ENCODE measurements around the gene SCN2A. TPM values are rescaled to one million over a fixed set of nuclear protein-coding genes. Genes with fewer than 3 reads are reported as not detected.

SCN2A gene
- total and polyA plus RNA-seq, 2 donors (not counting 1 experiment from before 2014, with no cell fraction given), result 0.22 to 0.24 TPM

DNA sequence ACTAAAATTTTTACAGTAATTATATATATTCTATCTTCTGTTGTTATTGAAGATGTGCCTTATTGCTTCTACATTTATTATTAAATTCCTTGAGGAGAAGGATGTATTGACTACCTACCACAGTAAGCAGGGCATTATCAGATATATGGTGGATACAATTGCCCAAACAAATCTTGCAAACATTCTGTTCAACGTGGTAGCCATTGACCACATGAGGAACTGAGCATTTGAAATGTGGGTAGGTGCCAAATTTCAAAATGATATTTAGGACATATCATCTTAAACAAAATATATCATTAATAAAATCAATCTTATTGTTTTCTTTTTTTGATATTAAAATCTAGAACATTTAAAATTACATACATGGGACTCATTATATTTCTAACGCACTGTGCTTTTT, 46.5 kb upstream of the SCN2A start:
- WGBS (ENCODE audit: insufficient coverage), result no CpG with 5 or more reads among the region's 2 CpGs
- ChIA-PET POLR2A (interaction anchor here (1.0 kb wide), 1 partner anchor 11 kb away, joined by 5 read pairs; the partner anchor contains the start of gene SCN3A), CTCF (interaction anchor here (1.1 to 2.1 kb wide), 3 partner anchors 11 to 178 kb away, joined by 5 to 16 read pairs (median 8); partner anchors contain the start of gene SCN3A)
- Mint-ChIP-seq H3K4me3 (peak overlapping the region; percentile 61), H3K27me3 (peaks cover 3% of the 10 kb centered on the region), H3K27ac (peak overlapping the region; percentile 86), H3K4me1 (peaks cover 44% of the 10 kb centered on the region), H3K9me3 (ENCODE audit: insufficient read depth) (no peaks in the 10 kb centered on the region)
- peak overlapping the region; percentile 63 for H3K4me2 ChIP-seq (replicated peaks; ENCODE audit: low read depth, low read length, poor library complexity, severe bottlenecking)
- peaks cover 31 to 60% of the 10 kb centered on the region in 2 donors for H3K4me1 ChIP-seq (ENCODE audit: control insufficient read depth in 2 of 2, insufficient read depth in 2 of 2, low read length in 2 of 2)
- H3K79me2 ChIP-seq (ENCODE audit: control insufficient read depth, insufficient read depth, low read length), result peaks cover 58% of the 10 kb centered on the region
- DNase-seq (no peak), ATAC-seq (ENCODE audit: low read depth) (peak; percentile 37)
- H3K4me3 ChIP-seq (ENCODE audit: control extremely low read depth in 1 of 5, extremely low read depth in 1 of 5, insufficient read depth in 1 of 5, low read depth in 2 of 5, low read length in 4 of 5), result peak overlapping the region in 1 of 5 experiments; percentile 30
- no peaks in the 10 kb centered on the region for H3K9me3 ChIP-seq (ENCODE audit: control extremely low read depth in 1 of 3, control insufficient read depth in 2 of 3, insufficient read depth in 1 of 3, low read length in 2 of 3)
- H3K27ac ChIP-seq (ENCODE audit: low read length in 2 of 2), result peak overlapping the region in 1 of 2 donors; percentile 75
- H3K36me3 ChIP-seq (replicated peaks in 1 of 2; ENCODE audit: control extremely low read depth in 1 of 2, control insufficient read depth in 1 of 2, extremely low read depth in 1 of 2, insufficient read depth in 2 of 2, low read length in 1 of 2), result peaks cover 0 to 5% of the 10 kb centered on the region in 2 experiments
- intact Hi-C loops (cut with micrococcal nuclease), result loop anchor here (1.0 kb wide), 1 partner anchor 12 kb away; the partner anchor contains the start of gene SCN3A
- H3K9ac ChIP-seq (ENCODE audit: low read length), result peak overlapping the region; percentile 35
- no peaks in the 10 kb centered on the region for H4K20me1 ChIP-seq (ENCODE audit: control insufficient read depth, insufficient read depth, low read length, poor library complexity, severe bottlenecking)
- TF ChIP-seq, protein P1, sequence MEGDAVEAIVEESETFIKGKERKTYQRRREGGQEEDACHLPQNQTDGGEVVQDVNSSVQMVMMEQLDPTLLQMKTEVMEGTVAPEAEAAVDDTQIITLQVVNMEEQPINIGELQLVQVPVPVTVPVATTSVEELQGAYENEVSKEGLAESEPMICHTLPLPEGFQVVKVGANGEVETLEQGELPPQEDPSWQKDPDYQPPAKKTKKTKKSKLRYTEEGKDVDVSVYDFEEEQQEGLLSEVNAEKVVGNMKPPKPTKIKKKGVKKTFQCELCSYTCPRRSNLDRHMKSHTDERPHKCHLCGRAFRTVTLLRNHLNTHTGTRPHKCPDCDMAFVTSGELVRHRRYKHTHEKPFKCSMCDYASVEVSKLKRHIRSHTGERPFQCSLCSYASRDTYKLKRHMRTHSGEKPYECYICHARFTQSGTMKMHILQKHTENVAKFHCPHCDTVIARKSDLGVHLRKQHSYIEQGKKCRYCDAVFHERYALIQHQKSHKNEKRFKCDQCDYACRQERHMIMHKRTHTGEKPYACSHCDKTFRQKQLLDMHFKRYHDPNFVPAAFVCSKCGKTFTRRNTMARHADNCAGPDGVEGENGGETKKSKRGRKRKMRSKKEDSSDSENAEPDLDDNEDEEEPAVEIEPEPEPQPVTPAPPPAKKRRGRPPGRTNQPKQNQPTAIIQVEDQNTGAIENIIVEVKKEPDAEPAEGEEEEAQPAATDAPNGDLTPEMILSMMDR (IDR thresholded peaks at IDR 0.05), result no peak
- TF ChIP-seq EZH2 (IDR thresholded peaks at IDR 0.05; ENCODE audit: borderline replicate concordance, insufficient read depth, low read depth, low read length, poor library complexity, severe bottlenecking), result no peak
- H3K27me3 ChIP-seq (replicated peaks in 1 of 4; ENCODE audit: control extremely low read depth in 1 of 4, control insufficient read depth in 3 of 4, insufficient read depth in 4 of 4, low read length in 3 of 4), result no peaks in the 10 kb centered on the region
- H2AFZ ChIP-seq (ENCODE audit: insufficient read depth, low read depth, low read length, poor library complexity, severe bottlenecking), result no peak overlapping the region

DNA sequence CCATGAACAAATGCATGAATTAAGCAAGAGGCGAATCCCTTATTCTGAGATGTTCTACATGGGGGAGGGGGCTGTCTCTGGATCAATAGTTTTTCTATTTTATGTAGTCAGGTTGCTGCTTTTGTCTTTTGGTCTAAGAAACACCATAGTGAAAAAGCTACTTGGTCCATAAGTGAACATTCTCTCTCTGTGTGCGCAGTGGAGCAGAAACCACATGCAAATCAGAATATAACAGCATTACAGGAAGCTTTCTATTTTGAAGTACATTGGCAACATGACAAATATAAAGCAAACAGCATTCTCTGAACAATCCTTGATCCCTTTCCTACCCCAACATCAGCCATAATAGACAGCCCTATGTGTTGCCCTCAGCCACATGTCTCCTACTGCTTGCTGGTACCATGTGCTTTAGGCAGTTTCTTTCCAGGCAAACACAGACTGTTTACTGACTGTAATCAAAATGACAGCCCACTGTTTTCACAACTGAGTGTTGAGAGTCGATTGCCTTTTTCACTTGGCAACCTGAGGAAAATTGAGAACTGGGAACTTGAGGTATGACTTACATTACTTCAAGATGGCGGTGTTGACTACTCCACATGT, 45.9 kb upstream of the SCN2A start:
- DNase-seq (peak; percentile 71), ATAC-seq (ENCODE audit: low read depth) (peak; percentile 92)
- TF ChIP-seq, protein P1 (IDR thresholded peaks at IDR 0.05), result no peak
- TF ChIP-seq EZH2 (IDR thresholded peaks at IDR 0.05; ENCODE audit: borderline replicate concordance, insufficient read depth, low read depth, low read length, poor library complexity, severe bottlenecking), result no peak
- Histone ChIP-seq H3K4me2 (replicated peaks; ENCODE audit: low read depth, low read length, poor library complexity, severe bottlenecking) (peak overlapping the region; percentile 63), H3K27me3 (replicated peaks in 1 of 4; ENCODE audit: control extremely low read depth in 1 of 4, control insufficient read depth in 3 of 4, insufficient read depth in 4 of 4, low read length in 3 of 4) (no peaks in the 10 kb centered on the region), H4K20me1 (ENCODE audit: control insufficient read depth, insufficient read depth, low read length, poor library complexity, severe bottlenecking) (no peaks in the 10 kb centered on the region), H3K4me1 (ENCODE audit: control insufficient read depth in 2 of 2, insufficient read depth in 2 of 2, low read length in 2 of 2) (peaks cover 31 to 66% of the 10 kb centered on the region in 2 donors), H3K79me2 (ENCODE audit: control insufficient read depth, insufficient read depth, low read length) (peaks cover 63% of the 10 kb centered on the region), H3K9me3 (ENCODE audit: control extremely low read depth in 1 of 3, control insufficient read depth in 2 of 3, insufficient read depth in 1 of 3, low read length in 2 of 3) (no peaks in the 10 kb centered on the region), H2AFZ (ENCODE audit: insufficient read depth, low read depth, low read length, poor library complexity, severe bottlenecking) (peak overlapping the region; percentile 59), H3K9ac (ENCODE audit: low read length) (peak overlapping the region; percentile 35), H3K4me3 (ENCODE audit: control extremely low read depth in 1 of 5, extremely low read depth in 1 of 5, insufficient read depth in 1 of 5, low read depth in 2 of 5, low read length in 4 of 5) (peak overlapping the region in 2 of 5 experiments; percentile 1 to 30), H3K36me3 (replicated peaks in 1 of 2; ENCODE audit: control extremely low read depth in 1 of 2, control insufficient read depth in 1 of 2, extremely low read depth in 1 of 2, insufficient read depth in 2 of 2, low read length in 1 of 2) (peaks cover 0 to 5% of the 10 kb centered on the region in 2 experiments), H3K27ac (ENCODE audit: low read length in 2 of 2) (peak overlapping the region; percentile 75 to 82)
- H3K27me3 Mint-ChIP-seq, result peaks cover 3% of the 10 kb centered on the region
- H3K4me1 Mint-ChIP-seq, result peaks cover 47% of the 10 kb centered on the region
- intact Hi-C loops (cut with micrococcal nuclease), result loop anchor here (1.0 kb wide), 1 partner anchor 11 kb away; the partner anchor contains the start of gene SCN3A
- no peaks in the 10 kb centered on the region for H3K9me3 Mint-ChIP-seq (ENCODE audit: insufficient read depth)
- WGBS (ENCODE audit: insufficient coverage), result 42% methylated on average over 3 of the region's 4 CpGs
- CTCF ChIA-PET, result interaction anchor here (1.1 to 2.1 kb wide), 3 partner anchors 10 to 179 kb away, joined by 5 to 16 read pairs (median 8); partner anchors contain the start of gene SCN3A
- H3K4me3 Mint-ChIP-seq, result peak overlapping the region; percentile 61
- peak overlapping the region; percentile 86 for H3K27ac Mint-ChIP-seq
- POLR2A ChIA-PET, result interaction anchor here (1.0 kb wide), 1 partner anchor 10 kb away, joined by 5 read pairs; the partner anchor contains the start of gene SCN3A
